Vagina (tissue), 2 donors: ENCODE data around the gene TSEN54. TPM values are rescaled to one million over a fixed set of nuclear protein-coding genes. Genes with fewer than 3 reads are reported as not detected.

Source experiments
- DNase-seq, 2 donors: peaks; one replicate each; pipeline ENCODE4 v3.0.0-alpha.2; 2017; ENCODE audit errors: extremely low spot score in 2 of 2
- H3K27ac ChIP-seq: fragments of 200-600 bp; sonication (generic); one replicate; pipeline ENCODE4 v1.5.1; 2019
- H3K27me3 ChIP-seq: fragments of 200-600 bp; sonication (generic); one replicate; pipeline ENCODE4 v1.5.1; 2019
- H3K36me3 ChIP-seq, 2 donors: fragments of 200-600 bp; sonication (generic); one replicate each; pipeline ENCODE4 v1.5.1; 2017 to 2019
- H3K4me1 ChIP-seq: fragments of 200-600 bp; sonication (generic); one replicate; pipeline ENCODE4 v1.5.1; 2019
- H3K4me3 ChIP-seq, 2 donors: fragments of 200-600 bp; sonication (generic); 1 replicate in 1 of 2; 2 replicates in 1 of 2; pipeline ENCODE4 v1.5.1; 2016 to 2019
- H3K9me3 ChIP-seq: fragments of 200-600 bp; sonication (generic); one replicate; pipeline ENCODE4 v1.5.1; 2019
- CTCF ChIP-seq, 3 experiments: fragments of 450-650 bp in 2 of 3; fragments of 200-600 bp in 1 of 3; sonication (generic) in 1 of 3; IDR thresholded peaks; one replicate each; pipeline ENCODE4 v1.5.1; 2017 to 2019; ENCODE audit warnings: antibody characterized with exemption in 3 of 3, mild to moderate bottlenecking in 2 of 3, moderate library complexity in 2 of 3
- POLR2A ChIP-seq, 2 donors: fragments of 450-650 bp; IDR thresholded peaks; one replicate each; pipeline ENCODE4 v1.6.1; 2017; ENCODE audit warnings: antibody characterized with exemption in 2 of 2, mild to moderate bottlenecking in 2 of 2, moderate library complexity in 2 of 2
- POLR2AphosphoS5 ChIP-seq, 2 donors: sonication (generic); formaldehyde crosslinking; IDR thresholded peaks; one replicate each; pipeline ENCODE4 v1.9.0; 2017; ENCODE audit warnings: antibody characterized with exemption in 2 of 2, mild to moderate bottlenecking in 2 of 2, low read depth in 1 of 2; ENCODE audit not compliant: insufficient read depth in 1 of 2
- intact Hi-C: fragments of 100-400 bp; cut with DNase I; formaldehyde crosslinking; loops from one replicate; pipeline ENCODE4 v1.15.1; 2023
- total RNA-seq: library from RNA; depleted of rRNA; stranded (reverse); fragments of >200 nt; gene quantifications from one replicate; pipeline ENCODE4 v1.2.3, GENCODE V29; 2016

Gene TSEN54
- total RNA-seq, 1 donor from 2014 or later: 30.9 TPM

GRCh38 chr17:75553295-75554110 is 37.2 kb downstream of the TSEN54 start:
- intact Hi-C loops: no loop called here
- no peak for TF ChIP-seq POLR2A (IDR thresholded peaks at IDR 0.05)
- TF ChIP-seq CTCF (IDR thresholded peaks at IDR 0.05): no peak
- no peak for TF ChIP-seq POLR2AphosphoS5 (IDR thresholded peaks at IDR 0.05; ENCODE audit: insufficient read depth in 1 of 2, low read depth in 1 of 2)

GRCh38 chr17:75555679-75556153 is 39.4 kb downstream of the TSEN54 start:
- no peaks in the 10 kb centered on the region for H3K9me3 ChIP-seq
- intact Hi-C loops: no loop called here
- H3K4me3 ChIP-seq: no peak overlapping the region
- no peak overlapping the region for H3K27ac ChIP-seq
- TF ChIP-seq POLR2AphosphoS5 (IDR thresholded peaks at IDR 0.05; ENCODE audit: insufficient read depth in 1 of 2, low read depth in 1 of 2) (no peak), POLR2A (IDR thresholded peaks at IDR 0.05) (no peak), CTCF (IDR thresholded peaks at IDR 0.05) (no peak)
- peaks cover 8% of the 10 kb centered on the region for H3K4me1 ChIP-seq
- H3K27me3 ChIP-seq: no peaks in the 10 kb centered on the region
- H3K36me3 ChIP-seq: no peaks in the 10 kb centered on the region
- no peak for DNase-seq

More at GRCh38 chr17:75553295-75554110, 37.2 kb downstream of the TSEN54 start:
- no peak overlapping the region for H3K4me3 ChIP-seq
- no peaks in the 10 kb centered on the region for H3K27me3 ChIP-seq
- H3K4me1 ChIP-seq: peaks cover 15% of the 10 kb centered on the region
- no peak overlapping the region for H3K27ac ChIP-seq
- H3K36me3 ChIP-seq: no peaks in the 10 kb centered on the region
- no peaks in the 10 kb centered on the region for H3K9me3 ChIP-seq
- DNase-seq: no peak

- no peak for DNase-seq
- H3K27ac ChIP-seq: no peak overlapping the region
- no peak overlapping the region for H3K4me3 ChIP-seq
- peaks cover 8% of the 10 kb centered on the region for H3K4me1 ChIP-seq
- no peak for TF ChIP-seq CTCF (IDR thresholded peaks at IDR 0.05)
- TF ChIP-seq POLR2AphosphoS5 (IDR thresholded peaks at IDR 0.05; ENCODE audit: insufficient read depth in 1 of 2, low read depth in 1 of 2): no peak
- TF ChIP-seq POLR2A (IDR thresholded peaks at IDR 0.05): no peak
- intact Hi-C loops: no loop called here
- no peaks in the 10 kb centered on the region for H3K36me3 ChIP-seq
- H3K9me3 ChIP-seq: no peaks in the 10 kb centered on the region
- H3K27me3 ChIP-seq: no peaks in the 10 kb centered on the region
Observed at GRCh38 chr17:75557075-75557851, 40.9 kb downstream of the TSEN54 start.

- no peaks in the 10 kb centered on the region for H3K27me3 ChIP-seq
- H3K9me3 ChIP-seq: no peaks in the 10 kb centered on the region
- H3K4me3 ChIP-seq: no peak overlapping the region
- TF ChIP-seq POLR2A (IDR thresholded peaks at IDR 0.05) (no peak), POLR2AphosphoS5 (IDR thresholded peaks at IDR 0.05; ENCODE audit: insufficient read depth in 1 of 2, low read depth in 1 of 2) (no peak), CTCF (IDR thresholded peaks at IDR 0.05) (no peak)
- no peak for DNase-seq
- H3K36me3 ChIP-seq: no peaks in the 10 kb centered on the region
- intact Hi-C loops: no loop called here
- no peak overlapping the region for H3K27ac ChIP-seq
- peaks cover 8% of the 10 kb centered on the region for H3K4me1 ChIP-seq
Observed at GRCh38 chr17:75557852-75558665, 41.7 kb downstream of the TSEN54 start.
